PC-9 (cell line): ENCODE results near the gene USP11. TPM values are rescaled to one million over a fixed set of nuclear protein-coding genes. Genes with fewer than 3 reads are reported as not detected.

Experiments
- BruUV-seq: library from RNA; stranded (reverse); fragments of 400-500 nt; replicated peaks from 2 replicates; lab custom pipeline; 2021; lab: Mats Ljungman, UMichigan
- CTCF ChIA-PET: fragments of 300-600 bp; sonication (Branson Sonifier 250); formaldehyde crosslinking; loops from one replicate; lab custom pipeline; 2022; ENCODE audit warnings: antibody characterized with exemption; lab: Charles Lee
- POLR2A ChIA-PET: fragments of 300-600 bp; sonication (Branson Sonifier 250); formaldehyde crosslinking; loops from one replicate; lab custom pipeline; 2022; ENCODE audit warnings: antibody characterized with exemption; ENCODE audit not compliant: unreplicated experiment; lab: Charles Lee
- DNase-seq, 2 experiments: peaks; one replicate each; pipeline versions ENCODE4 v3.0.0 to v3.0.0-alpha.2; 2015 to 2022; ENCODE audit warnings: mixed read lengths in 1 of 2
- H2AFZ ChIP-seq: fragments of 200-600 bp; sonication (generic); 2 replicates; pipeline ENCODE4 v1.8.1; 2017; ENCODE audit warnings: antibody characterized with exemption
- H3F3A ChIP-seq: fragments of 200-600 bp; sonication (generic); 2 replicates; pipeline ENCODE4 v1.8.1; 2017; ENCODE audit warnings: antibody characterized with exemption, mild to moderate bottlenecking, low read depth; ENCODE audit not compliant: insufficient read depth
- H3K27ac ChIP-seq: fragments of 200-600 bp; sonication (generic); 2 replicates; pipeline ENCODE4 v1.6.1; 2016; ENCODE audit warnings: mixed run types
- H3K27me3 ChIP-seq: fragments of 200-600 bp; sonication (generic); 2 replicates; pipeline ENCODE4 v1.6.1; 2016; ENCODE audit warnings: low read depth, mixed run types; ENCODE audit not compliant: insufficient read depth
- H3K36me3 ChIP-seq: fragments of 200-600 bp; sonication (generic); 2 replicates; pipeline ENCODE4 v1.6.1; 2016; ENCODE audit warnings: low read depth, mixed run types
- H3K4me1 ChIP-seq: fragments of 200-600 bp; sonication (generic); replicated peaks from 2 replicates; pipeline ENCODE4 v1.6.1; 2016; ENCODE audit warnings: mixed run types; ENCODE audit not compliant: insufficient read depth
- H3K4me2 ChIP-seq: fragments of 200-600 bp; sonication (generic); 2 replicates; pipeline ENCODE4 v1.6.1; 2017; ENCODE audit warnings: mixed run types
- H3K4me3 ChIP-seq: fragments of 200-600 bp; sonication (generic); 2 replicates; pipeline ENCODE4 v1.6.1; 2016; ENCODE audit warnings: mixed run types
- H3K79me2 ChIP-seq: fragments of 200-600 bp; sonication (generic); 2 replicates; pipeline ENCODE4 v1.6.1; 2017; ENCODE audit warnings: low read depth, mixed run types
- H3K9me2 ChIP-seq: fragments of 200-600 bp; sonication (generic); 2 replicates; pipeline ENCODE4 v1.8.1; 2017; ENCODE audit warnings: mild to moderate bottlenecking; ENCODE audit not compliant: insufficient read depth
- H3K9me3 ChIP-seq: fragments of 200-600 bp; sonication (generic); 2 replicates; pipeline ENCODE4 v1.8.1; 2016; ENCODE audit warnings: low read depth; ENCODE audit not compliant: insufficient read depth
- H4K20me1 ChIP-seq: fragments of 200-600 bp; sonication (generic); 2 replicates; pipeline ENCODE4 v1.8.1; 2017; ENCODE audit not compliant: insufficient read depth
- EZH2 ChIP-seq: fragments of 200-600 bp; sonication (generic); IDR thresholded peaks from 2 replicates; pipeline ENCODE4 v1.8.0; 2017; ENCODE audit warnings: antibody characterized with exemption, low read depth
- intact Hi-C: fragments of 100-400 bp; cut with micrococcal nuclease; formaldehyde crosslinking; loops from one replicate; pipeline ENCODE4 v1.10.0; 2022; ENCODE audit not compliant: unreplicated experiment
- total RNA-seq: library from RNA; stranded (reverse); gene quantifications from 2 replicates; pipeline ENCODE4 v1.2.3, GENCODE V29; 2021
- TF ChIP-seq, protein P1 (sequence below): fragments of 200-600 bp; sonication (generic); conservative IDR thresholded peaks from 2 replicates; pipeline ENCODE4 v1.6.1; 2017; ENCODE audit warnings: mixed run types, antibody characterized with exemption, mild to moderate bottlenecking, moderate library complexity

Gene USP11
- total RNA-seq, 1 experiment from 2014 or later = 25.3 TPM

DNA sequence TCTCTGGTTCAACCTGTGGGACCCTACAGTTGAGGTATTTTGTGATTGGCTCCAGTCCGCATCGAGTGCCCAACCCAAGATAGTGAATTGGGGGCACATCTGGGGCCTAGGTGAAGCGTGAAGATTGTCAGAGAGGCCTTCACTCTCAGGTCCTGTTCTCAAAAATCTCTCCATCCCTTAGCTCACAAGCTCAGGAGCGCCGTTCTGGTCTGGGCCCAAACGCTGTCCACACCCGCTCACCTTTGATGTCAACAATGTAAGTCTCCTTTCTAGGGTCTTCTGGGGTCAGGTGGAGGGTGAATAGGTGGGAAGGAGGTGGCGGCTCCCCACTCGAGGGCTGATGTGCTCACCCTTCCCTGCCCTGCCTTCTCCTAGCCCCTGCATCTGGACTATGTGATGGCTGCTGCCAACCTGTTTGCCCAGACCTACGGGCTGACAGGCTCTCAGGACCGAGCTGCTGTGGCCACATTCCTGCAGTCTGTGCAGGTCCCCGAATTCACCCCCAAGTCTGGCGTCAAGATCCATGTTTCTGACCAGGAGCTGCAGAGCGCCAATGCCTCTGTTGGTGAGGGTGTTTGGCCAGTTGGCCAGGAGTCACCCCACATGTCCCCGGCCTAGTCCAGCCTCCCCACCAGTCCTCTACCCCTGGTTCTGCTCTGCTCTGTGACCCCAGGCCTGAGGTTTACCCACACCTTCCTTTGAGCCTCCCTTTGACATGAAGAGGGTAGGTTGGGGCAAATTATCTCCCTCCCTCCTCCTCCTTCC lies 22.0 kb upstream of the USP11 start:
- POLR2A ChIA-PET = no interaction called here
- Histone ChIP-seq H3K4me3 (no peak overlapping the region), H3K4me2 (no peak overlapping the region), H4K20me1 (no peaks in the 10 kb centered on the region), H3K79me2 (no peaks in the 10 kb centered on the region), H2AFZ (no peak overlapping the region), H3K9me3 (no peaks in the 10 kb centered on the region), H3K9me2 (no peaks in the 10 kb centered on the region), H3K27me3 (no peaks in the 10 kb centered on the region), H3K4me1 (no peaks in the 10 kb centered on the region), H3K27ac (no peak overlapping the region), H3F3A (no peaks in the 10 kb centered on the region), H3K36me3 (no peaks in the 10 kb centered on the region)
- DNase-seq = no peak
- intact Hi-C loops = no loop called here
- TF ChIP-seq EZH2 = no peak
- TF ChIP-seq, protein P1, sequence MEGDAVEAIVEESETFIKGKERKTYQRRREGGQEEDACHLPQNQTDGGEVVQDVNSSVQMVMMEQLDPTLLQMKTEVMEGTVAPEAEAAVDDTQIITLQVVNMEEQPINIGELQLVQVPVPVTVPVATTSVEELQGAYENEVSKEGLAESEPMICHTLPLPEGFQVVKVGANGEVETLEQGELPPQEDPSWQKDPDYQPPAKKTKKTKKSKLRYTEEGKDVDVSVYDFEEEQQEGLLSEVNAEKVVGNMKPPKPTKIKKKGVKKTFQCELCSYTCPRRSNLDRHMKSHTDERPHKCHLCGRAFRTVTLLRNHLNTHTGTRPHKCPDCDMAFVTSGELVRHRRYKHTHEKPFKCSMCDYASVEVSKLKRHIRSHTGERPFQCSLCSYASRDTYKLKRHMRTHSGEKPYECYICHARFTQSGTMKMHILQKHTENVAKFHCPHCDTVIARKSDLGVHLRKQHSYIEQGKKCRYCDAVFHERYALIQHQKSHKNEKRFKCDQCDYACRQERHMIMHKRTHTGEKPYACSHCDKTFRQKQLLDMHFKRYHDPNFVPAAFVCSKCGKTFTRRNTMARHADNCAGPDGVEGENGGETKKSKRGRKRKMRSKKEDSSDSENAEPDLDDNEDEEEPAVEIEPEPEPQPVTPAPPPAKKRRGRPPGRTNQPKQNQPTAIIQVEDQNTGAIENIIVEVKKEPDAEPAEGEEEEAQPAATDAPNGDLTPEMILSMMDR = no peak
- CTCF ChIA-PET = no interaction called here
- BruUV-seq = no TSS peak

DNA sequence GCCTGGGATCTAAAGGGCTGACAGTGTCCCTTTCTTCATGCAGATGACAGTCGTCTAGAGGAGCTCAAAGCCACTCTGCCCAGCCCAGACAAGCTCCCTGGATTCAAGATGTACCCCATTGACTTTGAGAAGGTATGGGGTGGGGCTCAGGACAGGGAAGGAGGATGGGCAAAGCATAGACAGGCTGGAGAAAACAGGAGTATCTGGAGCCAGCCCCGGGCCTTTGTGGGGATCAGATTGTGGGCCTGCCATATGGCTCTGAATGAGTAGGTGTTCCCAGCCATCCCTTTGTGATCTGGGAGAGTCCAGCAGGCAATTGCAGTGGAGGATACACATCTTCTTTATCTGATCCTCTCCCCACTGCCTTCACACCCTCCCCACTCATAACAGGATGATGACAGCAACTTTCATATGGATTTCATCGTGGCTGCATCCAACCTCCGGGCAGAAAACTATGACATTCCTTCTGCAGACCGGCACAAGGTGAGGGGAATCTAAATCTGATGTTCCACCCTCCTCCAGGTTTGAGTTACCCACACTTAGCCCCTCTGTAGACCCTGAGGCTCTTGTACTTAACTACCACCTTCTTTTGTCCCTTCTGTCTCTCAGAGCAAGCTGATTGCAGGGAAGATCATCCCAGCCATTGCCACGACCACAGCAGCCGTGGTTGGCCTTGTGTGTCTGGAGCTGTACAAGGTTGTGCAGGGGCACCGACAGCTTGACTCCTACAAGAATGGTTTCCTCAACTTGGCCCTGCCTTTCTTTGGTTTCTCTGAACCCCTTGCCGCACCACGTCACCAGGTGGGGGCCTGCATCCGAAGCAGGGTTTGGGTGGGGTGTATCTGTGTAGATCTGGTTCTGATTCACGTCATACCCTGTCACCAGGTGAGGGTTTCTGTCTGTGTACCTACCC lies 20.2 kb upstream of the USP11 start:
- no peak overlapping the region for H2AFZ ChIP-seq
- H3K79me2 ChIP-seq = no peaks in the 10 kb centered on the region
- intact Hi-C loops = no loop called here
- DNase-seq = no peak
- no peaks in the 10 kb centered on the region for H4K20me1 ChIP-seq
- H3K9me2 ChIP-seq = no peaks in the 10 kb centered on the region
- BruUV-seq = no TSS peak
- TF ChIP-seq EZH2 = no peak
- TF ChIP-seq, protein P1 = no peak
- ChIA-PET POLR2A (interaction anchor here (0.6 kb wide), 1 partner anchor 136 kb away, joined by 4 read pairs; no protein-coding TSS in a partner anchor), CTCF (no interaction called here)
- no peaks in the 10 kb centered on the region for H3K9me3 ChIP-seq
- no peaks in the 10 kb centered on the region for H3K36me3 ChIP-seq
- H3K27ac ChIP-seq = no peak overlapping the region
- peaks cover 9% of the 10 kb centered on the region for H3F3A ChIP-seq
- H3K4me1 ChIP-seq = peaks cover 11% of the 10 kb centered on the region
- no peak overlapping the region for H3K4me2 ChIP-seq
- H3K27me3 ChIP-seq = no peaks in the 10 kb centered on the region
- no peak overlapping the region for H3K4me3 ChIP-seq

DNA sequence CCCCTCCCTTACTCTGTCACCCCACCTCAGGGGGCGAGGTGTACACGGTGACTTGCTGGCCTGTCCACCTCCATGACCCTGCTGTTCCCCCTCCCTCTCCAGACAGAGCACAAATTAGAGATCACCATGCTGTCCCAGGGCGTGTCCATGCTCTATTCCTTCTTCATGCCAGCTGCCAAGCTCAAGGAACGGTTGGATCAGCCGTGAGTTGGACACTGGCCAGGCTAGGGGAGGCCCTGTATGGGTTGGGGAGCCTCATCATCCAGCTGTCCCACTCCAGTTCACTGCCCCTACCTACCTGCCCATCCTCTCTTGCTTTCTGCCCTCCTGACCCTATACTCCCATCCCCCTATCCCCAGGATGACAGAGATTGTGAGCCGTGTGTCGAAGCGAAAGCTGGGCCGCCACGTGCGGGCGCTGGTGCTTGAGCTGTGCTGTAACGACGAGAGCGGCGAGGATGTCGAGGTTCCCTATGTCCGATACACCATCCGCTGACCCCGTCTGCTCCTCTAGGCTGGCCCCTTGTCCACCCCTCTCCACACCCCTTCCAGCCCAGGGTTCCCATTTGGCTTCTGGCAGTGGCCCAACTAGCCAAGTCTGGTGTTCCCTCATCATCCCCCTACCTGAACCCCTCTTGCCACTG lies 18.3 kb upstream of the USP11 start:
- POLR2A ChIA-PET = no interaction called here
- H3K4me2 ChIP-seq = no peak overlapping the region
- no peak overlapping the region for H3K27ac ChIP-seq
- no peaks in the 10 kb centered on the region for H3K9me3 ChIP-seq
- no peaks in the 10 kb centered on the region for H3K36me3 ChIP-seq
- H3K27me3 ChIP-seq = no peaks in the 10 kb centered on the region
- H3F3A ChIP-seq = peaks cover 9% of the 10 kb centered on the region
- no TSS peak for BruUV-seq
- CTCF ChIA-PET = no interaction called here
- H2AFZ ChIP-seq = no peak overlapping the region
- H3K4me1 ChIP-seq = peaks cover 11% of the 10 kb centered on the region
- H3K79me2 ChIP-seq = peaks cover 7% of the 10 kb centered on the region
- H3K4me3 ChIP-seq = no peak overlapping the region
- no peaks in the 10 kb centered on the region for H3K9me2 ChIP-seq
- H4K20me1 ChIP-seq = no peaks in the 10 kb centered on the region
- no peak for TF ChIP-seq EZH2
- TF ChIP-seq, protein P1 = no peak
- intact Hi-C loops = loop anchor here (5.0 kb wide), 3 partner anchors 83 to 148 kb away; no protein-coding TSS in a partner anchor
- DNase-seq = no peak
